Measurements from ENCODE around the gene SLX4. TPM values are rescaled to one million over a fixed set of nuclear protein-coding genes. Genes with fewer than 3 reads are reported as not detected.

SLX4 gene
- total RNA-seq, 2 experiments from 2014 or later, result 13.4 to 15.3 TPM

DNA sequence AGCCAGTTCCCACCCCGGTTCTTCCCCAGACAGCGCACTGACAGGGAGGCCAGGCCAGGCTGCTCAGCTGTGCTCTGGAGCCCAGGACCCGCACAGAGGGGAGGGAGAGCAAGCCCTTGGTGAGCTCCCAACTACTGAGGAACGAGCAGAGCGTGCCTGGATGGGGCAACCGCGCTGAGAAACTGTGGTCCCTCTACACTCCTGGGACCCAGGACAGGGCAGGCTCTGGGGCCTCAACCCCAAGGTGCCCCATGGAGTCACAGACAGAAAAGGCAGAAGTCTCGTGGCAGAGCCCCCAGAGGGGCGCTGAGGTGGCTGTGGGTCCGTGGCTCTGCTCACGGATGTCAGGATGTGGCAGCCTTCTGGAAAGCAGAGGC lies 16.3 kb downstream of the SLX4 start:
- DNase-seq, result no peak
- H3K36me3 Mint-ChIP-seq, result peaks cover 20% of the 10 kb centered on the region
- POLR2A ChIA-PET, result no interaction called here
- no peak overlapping the region for H3K27ac Mint-ChIP-seq
- CTCF ChIA-PET, result no interaction called here
- H3K9me3 Mint-ChIP-seq, result no peaks in the 10 kb centered on the region
- no peak overlapping the region for H3K4me3 Mint-ChIP-seq
- no peaks in the 10 kb centered on the region for H3K27me3 Mint-ChIP-seq
- no peaks in the 10 kb centered on the region for H3K4me1 Mint-ChIP-seq (ENCODE audit: low read depth)
- intact Hi-C loops (cut with micrococcal nuclease), result no loop called here

GRCh38 chr16:3594316-3595109 lies 16.9 kb downstream of the SLX4 start:
- H3K27ac Mint-ChIP-seq, result no peak overlapping the region
- H3K4me1 Mint-ChIP-seq (ENCODE audit: low read depth), result no peaks in the 10 kb centered on the region
- no peak overlapping the region for H3K4me3 Mint-ChIP-seq
- peaks cover 14% of the 10 kb centered on the region for H3K36me3 Mint-ChIP-seq
- DNase-seq, result no peak
- intact Hi-C loops (cut with micrococcal nuclease), result no loop called here
- H3K27me3 Mint-ChIP-seq, result no peaks in the 10 kb centered on the region
- H3K9me3 Mint-ChIP-seq, result no peaks in the 10 kb centered on the region
- POLR2A ChIA-PET, result no interaction called here
- CTCF ChIA-PET, result no interaction called here

- H3K36me3 Mint-ChIP-seq, result peaks cover 11% of the 10 kb centered on the region
- no peak for DNase-seq
- no peak overlapping the region for H3K4me3 Mint-ChIP-seq
- ChIA-PET CTCF (no interaction called here), POLR2A (no interaction called here)
- H3K27ac Mint-ChIP-seq, result no peak overlapping the region
- intact Hi-C loops (cut with micrococcal nuclease), result no loop called here
- no peaks in the 10 kb centered on the region for H3K9me3 Mint-ChIP-seq
- H3K27me3 Mint-ChIP-seq, result no peaks in the 10 kb centered on the region
- H3K4me1 Mint-ChIP-seq (ENCODE audit: low read depth), result no peaks in the 10 kb centered on the region
Observed at GRCh38 chr16:3592559-3592958, 18.8 kb downstream of the SLX4 start.

- H3K4me3 Mint-ChIP-seq, result no peak overlapping the region
- no peaks in the 10 kb centered on the region for H3K4me1 Mint-ChIP-seq (ENCODE audit: low read depth)
- no peaks in the 10 kb centered on the region for H3K27me3 Mint-ChIP-seq
- POLR2A ChIA-PET, result no interaction called here
- no peak overlapping the region for H3K27ac Mint-ChIP-seq
- no peak for DNase-seq
- CTCF ChIA-PET, result no interaction called here
- H3K36me3 Mint-ChIP-seq, result peaks cover 11% of the 10 kb centered on the region
- H3K9me3 Mint-ChIP-seq, result no peaks in the 10 kb centered on the region
- intact Hi-C loops (cut with micrococcal nuclease), result no loop called here
Observed at GRCh38 chr16:3591991-3592390, 19.4 kb downstream of the SLX4 start.

DNA sequence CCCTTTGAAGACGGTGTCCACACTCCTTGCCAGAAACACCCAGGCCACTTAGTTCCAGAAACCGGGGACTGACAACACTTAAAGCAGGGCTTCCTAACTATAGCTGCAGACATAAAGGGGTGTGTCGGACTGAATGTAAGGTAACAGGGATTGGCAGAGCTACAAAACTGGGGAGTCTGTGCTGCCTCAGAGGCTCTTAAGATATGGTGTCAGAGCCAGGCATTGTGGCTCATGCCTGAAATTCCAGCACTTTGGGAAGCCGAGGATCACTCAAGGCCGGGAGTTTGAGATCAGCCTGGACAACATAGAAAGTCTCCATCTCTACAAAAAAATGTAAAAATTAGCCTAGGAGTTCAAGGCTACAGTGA lies 20.0 kb downstream of the SLX4 start:
- Mint-ChIP-seq H3K9me3 (no peaks in the 10 kb centered on the region), H3K27ac (no peak overlapping the region), H3K27me3 (no peaks in the 10 kb centered on the region), H3K4me3 (no peak overlapping the region), H3K4me1 (ENCODE audit: low read depth) (no peaks in the 10 kb centered on the region), H3K36me3 (peaks cover 11% of the 10 kb centered on the region)
- POLR2A ChIA-PET, result no interaction called here
- no peak for DNase-seq
- CTCF ChIA-PET, result no interaction called here
- intact Hi-C loops (cut with micrococcal nuclease), result no loop called here

- no peak overlapping the region for H3K27ac Mint-ChIP-seq
- CTCF ChIA-PET, result no interaction called here
- no peak for DNase-seq
Observed at GRCh38 chr16:3590736-3591435, 20.5 kb downstream of the SLX4 start.

GRCh38 chr16:3589991-3590701 lies 21.3 kb downstream of the SLX4 start:
- Mint-ChIP-seq H3K4me3 (no peak overlapping the region), H3K36me3 (peaks cover 7% of the 10 kb centered on the region), H3K27me3 (no peaks in the 10 kb centered on the region), H3K27ac (no peak overlapping the region), H3K9me3 (no peaks in the 10 kb centered on the region), H3K4me1 (ENCODE audit: low read depth) (peaks cover 5% of the 10 kb centered on the region)
- intact Hi-C loops (cut with micrococcal nuclease), result no loop called here
- DNase-seq, result no peak
- POLR2A ChIA-PET, result no interaction called here
- CTCF ChIA-PET, result interaction anchor here (0.9 kb wide), 1 partner anchor 64 kb away, joined by 4 read pairs; no protein-coding TSS in a partner anchor

More at GRCh38 chr16:3590736-3591435, 20.5 kb downstream of the SLX4 start:
- Mint-ChIP-seq H3K9me3 (no peaks in the 10 kb centered on the region), H3K27me3 (no peaks in the 10 kb centered on the region), H3K4me3 (no peak overlapping the region), H3K4me1 (ENCODE audit: low read depth) (peaks cover 2% of the 10 kb centered on the region), H3K36me3 (peaks cover 11% of the 10 kb centered on the region)
- POLR2A ChIA-PET, result no interaction called here
- intact Hi-C loops (cut with micrococcal nuclease), result no loop called here

- no peak overlapping the region for H3K27ac Mint-ChIP-seq
- POLR2A ChIA-PET, result interaction anchor here (0.6 kb wide), 1 partner anchor 905 kb away, joined by 3 read pairs; no protein-coding TSS in a partner anchor
Observed at GRCh38 chr16:3589441-3589921, 21.9 kb downstream of the SLX4 start.

DNA sequence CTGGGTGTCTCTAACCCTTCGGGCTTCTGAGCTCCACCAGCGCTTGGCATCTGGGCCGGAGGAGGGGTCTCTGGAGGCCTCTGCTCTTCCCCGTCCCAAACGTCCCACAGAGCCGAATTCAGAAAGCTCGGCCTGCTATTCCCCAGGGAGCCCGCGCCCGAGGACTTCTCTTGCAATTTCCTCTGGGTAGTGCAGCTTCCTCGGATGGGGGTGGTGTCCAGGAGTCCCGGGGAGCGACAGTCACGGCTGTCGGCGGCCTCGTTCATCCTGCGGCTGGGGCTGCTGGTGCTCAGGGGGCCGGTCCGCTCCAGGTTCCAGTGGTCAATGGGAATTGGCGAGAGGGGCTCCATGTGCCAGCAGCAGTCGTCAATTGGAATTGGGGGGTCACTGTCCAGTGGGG lies 22.4 kb downstream of the SLX4 start:
- intact Hi-C loops (cut with micrococcal nuclease), result no loop called here
- Mint-ChIP-seq H3K4me3 (no peak overlapping the region), H3K36me3 (peaks cover 7% of the 10 kb centered on the region), H3K4me1 (ENCODE audit: low read depth) (peaks cover 5% of the 10 kb centered on the region), H3K27ac (no peak overlapping the region), H3K27me3 (no peaks in the 10 kb centered on the region), H3K9me3 (no peaks in the 10 kb centered on the region)
- POLR2A ChIA-PET, result interaction anchor here (0.6 kb wide), 1 partner anchor 906 kb away, joined by 3 read pairs; no protein-coding TSS in a partner anchor
- CTCF ChIA-PET, result no interaction called here
- no peak for DNase-seq

More at GRCh38 chr16:3589441-3589921, 21.9 kb downstream of the SLX4 start:
- no peaks in the 10 kb centered on the region for H3K27me3 Mint-ChIP-seq
- H3K4me3 Mint-ChIP-seq, result no peak overlapping the region
- peaks cover 5% of the 10 kb centered on the region for H3K4me1 Mint-ChIP-seq (ENCODE audit: low read depth)
- peaks cover 7% of the 10 kb centered on the region for H3K36me3 Mint-ChIP-seq
- intact Hi-C loops (cut with micrococcal nuclease), result no loop called here
- H3K9me3 Mint-ChIP-seq, result no peaks in the 10 kb centered on the region
- CTCF ChIA-PET, result interaction anchor here (0.9 kb wide), 1 partner anchor 64 kb away, joined by 4 read pairs; no protein-coding TSS in a partner anchor
- no peak for DNase-seq

- no peaks in the 10 kb centered on the region for H3K9me3 Mint-ChIP-seq
- no peak overlapping the region for H3K27ac Mint-ChIP-seq
- intact Hi-C loops (cut with micrococcal nuclease), result no loop called here
- DNase-seq, result no peak
- peaks cover 5% of the 10 kb centered on the region for H3K4me1 Mint-ChIP-seq (ENCODE audit: low read depth)
- POLR2A ChIA-PET, result no interaction called here
- CTCF ChIA-PET, result no interaction called here
- H3K4me3 Mint-ChIP-seq, result no peak overlapping the region
- no peaks in the 10 kb centered on the region for H3K27me3 Mint-ChIP-seq
- H3K36me3 Mint-ChIP-seq, result peaks cover 7% of the 10 kb centered on the region
Observed at GRCh38 chr16:3587547-3588110, 23.8 kb downstream of the SLX4 start.

GRCh38 chr16:3584412-3584811 lies 27.0 kb downstream of the SLX4 start:
- intact Hi-C loops (cut with micrococcal nuclease), result no loop called here
- peaks cover 10% of the 10 kb centered on the region for H3K4me1 Mint-ChIP-seq (ENCODE audit: low read depth)
- ChIA-PET POLR2A (no interaction called here), CTCF (no interaction called here)
- no peak overlapping the region for H3K4me3 Mint-ChIP-seq
- H3K36me3 Mint-ChIP-seq, result no peaks in the 10 kb centered on the region
- H3K9me3 Mint-ChIP-seq, result no peaks in the 10 kb centered on the region
- DNase-seq, result no peak
- H3K27ac Mint-ChIP-seq, result no peak overlapping the region
- H3K27me3 Mint-ChIP-seq, result no peaks in the 10 kb centered on the region

GRCh38 chr16:3583303-3584038 lies 27.9 kb downstream of the SLX4 start:
- Mint-ChIP-seq H3K4me1 (ENCODE audit: low read depth) (peaks cover 18% of the 10 kb centered on the region), H3K27me3 (no peaks in the 10 kb centered on the region), H3K4me3 (no peak overlapping the region), H3K9me3 (no peaks in the 10 kb centered on the region), H3K36me3 (no peaks in the 10 kb centered on the region), H3K27ac (no peak overlapping the region)
- intact Hi-C loops (cut with micrococcal nuclease), result no loop called here
- DNase-seq, result no peak
- ChIA-PET CTCF (no interaction called here), POLR2A (no interaction called here)
